Activated B cell treated with CpG ODN at 0.5 μM for 24 hours (primary cell): ENCODE results near the gene WIPF3. TPM values are rescaled to one million over a fixed set of nuclear protein-coding genes. Genes with fewer than 3 reads are reported as not detected.

Experiments used
- ATAC-seq: fragments of 200-7000 bp; cut with Tn5 transposase; one replicate; pipeline ENCODE4 v1.10.0; 2021; ENCODE audit warnings: low read depth, mild to moderate bottlenecking, moderate library complexity
- CTCF ChIA-PET: fragments of 350-600 bp; sonication (Branson Sonifier 250); formaldehyde crosslinking; loops from one replicate; lab custom pipeline; 2021; ENCODE audit warnings: antibody characterized with exemption; lab: Charles Lee
- POLR2A ChIA-PET: fragments of 350-600 bp; sonication (Branson Sonifier 250); formaldehyde crosslinking; loops from one replicate; lab custom pipeline; 2021; ENCODE audit warnings: antibody characterized with exemption; lab: Charles Lee
- DNase-seq: peaks from one replicate; pipeline ENCODE4 v3.0.0; 2022
- H3K27ac Mint-ChIP-seq: one replicate; pipeline ENCODE4 v1.8.0; 2020; ENCODE audit warnings: mixed read lengths
- H3K27me3 Mint-ChIP-seq: one replicate; pipeline ENCODE4 v1.8.0; 2021; ENCODE audit warnings: mixed read lengths
- H3K36me3 Mint-ChIP-seq: one replicate; pipeline ENCODE4 v1.8.0; 2021; ENCODE audit warnings: low read depth, mixed read lengths
- H3K4me1 Mint-ChIP-seq: one replicate; pipeline ENCODE4 v1.8.0; 2021; ENCODE audit warnings: mixed read lengths
- H3K4me3 Mint-ChIP-seq: one replicate; pipeline ENCODE4 v1.8.0; 2020; ENCODE audit warnings: mild to moderate bottlenecking, mixed read lengths
- H3K9me3 Mint-ChIP-seq: one replicate; pipeline ENCODE4 v1.8.0; 2020; ENCODE audit warnings: mixed read lengths
- intact Hi-C: fragments of 100-400 bp; cut with micrococcal nuclease; formaldehyde crosslinking; loops from one replicate; pipeline ENCODE4 v1.15.1; 2024
- total RNA-seq: library from RNA; stranded (reverse); gene quantifications from 2 replicates; pipeline ENCODE4 v1.2.3, GENCODE V29; 2022
- TF ChIP-seq, protein P1 (sequence below): fragments of 200-600 bp; IDR thresholded peaks from one replicate; pipeline ENCODE4 v1.8.0; 2022; ENCODE audit warnings: antibody characterized with exemption, mild to moderate bottlenecking

WIPF3 gene
- total RNA-seq, 1 donor from 2014 or later: not detected

GRCh38 chr7:29877196-29877595, 70.9 kb downstream of the WIPF3 start:
- intact Hi-C loops: loop anchor here (10.0 kb wide), 2 partner anchors 398 to 952 kb away; no protein-coding TSS in a partner anchor
- no peak overlapping the region for H3K4me3 Mint-ChIP-seq
- ChIA-PET POLR2A (no interaction called here), CTCF (interaction anchor here (2.4 to 4.3 kb wide), 4 partner anchors 45 to 688 kb away, joined by 8 to 76 read pairs (median 24); no protein-coding TSS in a partner anchor)
- H3K36me3 Mint-ChIP-seq: no peaks in the 10 kb centered on the region
- peaks cover 3% of the 10 kb centered on the region for H3K4me1 Mint-ChIP-seq
- no peaks in the 10 kb centered on the region for H3K9me3 Mint-ChIP-seq
- H3K27ac Mint-ChIP-seq: no peak overlapping the region
- ATAC-seq (no peak), DNase-seq (no peak)
- TF ChIP-seq, protein P1, sequence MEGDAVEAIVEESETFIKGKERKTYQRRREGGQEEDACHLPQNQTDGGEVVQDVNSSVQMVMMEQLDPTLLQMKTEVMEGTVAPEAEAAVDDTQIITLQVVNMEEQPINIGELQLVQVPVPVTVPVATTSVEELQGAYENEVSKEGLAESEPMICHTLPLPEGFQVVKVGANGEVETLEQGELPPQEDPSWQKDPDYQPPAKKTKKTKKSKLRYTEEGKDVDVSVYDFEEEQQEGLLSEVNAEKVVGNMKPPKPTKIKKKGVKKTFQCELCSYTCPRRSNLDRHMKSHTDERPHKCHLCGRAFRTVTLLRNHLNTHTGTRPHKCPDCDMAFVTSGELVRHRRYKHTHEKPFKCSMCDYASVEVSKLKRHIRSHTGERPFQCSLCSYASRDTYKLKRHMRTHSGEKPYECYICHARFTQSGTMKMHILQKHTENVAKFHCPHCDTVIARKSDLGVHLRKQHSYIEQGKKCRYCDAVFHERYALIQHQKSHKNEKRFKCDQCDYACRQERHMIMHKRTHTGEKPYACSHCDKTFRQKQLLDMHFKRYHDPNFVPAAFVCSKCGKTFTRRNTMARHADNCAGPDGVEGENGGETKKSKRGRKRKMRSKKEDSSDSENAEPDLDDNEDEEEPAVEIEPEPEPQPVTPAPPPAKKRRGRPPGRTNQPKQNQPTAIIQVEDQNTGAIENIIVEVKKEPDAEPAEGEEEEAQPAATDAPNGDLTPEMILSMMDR: no peak
- peaks cover 8% of the 10 kb centered on the region for H3K27me3 Mint-ChIP-seq

DNA sequence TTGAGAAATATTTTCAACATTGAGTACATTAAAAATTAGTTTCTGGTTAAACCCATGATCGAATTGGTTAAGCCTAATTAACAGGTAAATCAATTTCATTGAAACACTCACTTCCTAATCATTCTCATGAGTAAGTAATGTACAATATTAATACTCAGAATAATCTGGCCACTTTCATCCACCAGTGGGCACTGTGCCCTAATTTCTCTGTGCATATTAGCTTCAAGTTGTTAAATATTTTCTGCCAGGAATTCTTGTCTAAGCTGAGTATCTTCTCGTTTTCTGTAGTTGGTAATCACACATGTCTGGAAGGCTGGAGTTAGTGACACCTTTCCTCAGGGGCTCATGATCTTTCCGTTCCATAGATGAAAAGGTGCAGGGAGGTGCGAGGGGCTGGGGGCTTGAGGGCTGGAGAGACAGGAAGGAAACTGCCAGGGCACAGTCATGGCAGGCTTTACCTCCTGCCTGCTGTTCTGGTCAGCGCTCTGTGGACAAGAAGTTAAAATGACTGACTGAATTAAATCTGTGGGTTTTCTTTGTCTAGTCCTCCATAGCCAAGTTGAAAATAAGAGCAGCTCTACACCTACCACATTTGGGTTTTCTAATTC, 71.9 kb downstream of the WIPF3 start:
- Mint-ChIP-seq H3K36me3 (no peaks in the 10 kb centered on the region), H3K27me3 (peaks cover 12% of the 10 kb centered on the region), H3K4me1 (peaks cover 3% of the 10 kb centered on the region), H3K27ac (no peak overlapping the region), H3K4me3 (no peak overlapping the region), H3K9me3 (no peaks in the 10 kb centered on the region)
- intact Hi-C loops: loop anchor here (1.0 to 10.0 kb wide), 6 partner anchors 43 to 953 kb away; no protein-coding TSS in a partner anchor
- ChIA-PET POLR2A (no interaction called here), CTCF (interaction anchor here (0.9 to 4.3 kb wide), 6 partner anchors 44 to 687 kb away, joined by 3 to 76 read pairs (median 16); no protein-coding TSS in a partner anchor)
- TF ChIP-seq, protein P1: peak; percentile 37
- DNase-seq: no peak
- peak; percentile 31 for ATAC-seq

DNA sequence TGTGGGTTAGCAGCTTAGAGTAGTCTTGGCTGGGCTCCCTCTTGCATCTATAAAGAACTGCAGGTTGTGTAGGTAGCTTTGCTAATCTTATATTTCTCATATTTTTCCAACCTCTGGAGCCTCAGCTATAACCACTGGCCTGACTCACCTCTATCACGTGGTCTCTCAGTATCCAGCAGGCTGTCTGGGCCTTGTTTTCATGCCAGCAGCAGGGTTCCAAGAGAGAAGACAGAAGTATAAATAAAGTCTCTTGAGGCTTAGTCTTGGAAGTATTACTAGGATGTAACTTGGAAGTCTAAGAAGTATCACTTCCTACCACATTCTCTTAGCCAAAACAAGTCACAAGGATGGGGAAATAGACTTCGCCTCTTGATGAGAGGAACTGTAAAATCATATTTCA, 73.3 kb downstream of the WIPF3 start:
- no peak overlapping the region for H3K4me3 Mint-ChIP-seq
- TF ChIP-seq, protein P1: no peak
- no peaks in the 10 kb centered on the region for H3K9me3 Mint-ChIP-seq
- intact Hi-C loops: loop anchor here (10.0 kb wide), 2 partner anchors 395 to 955 kb away; no protein-coding TSS in a partner anchor
- no peak overlapping the region for H3K27ac Mint-ChIP-seq
- peaks cover 16% of the 10 kb centered on the region for H3K27me3 Mint-ChIP-seq
- ATAC-seq (no peak), DNase-seq (no peak)
- ChIA-PET POLR2A (no interaction called here), CTCF (interaction anchor here (2.4 to 4.3 kb wide), 3 partner anchors 42 to 194 kb away, joined by 8 to 76 read pairs (median 26); no protein-coding TSS in a partner anchor)
- H3K4me1 Mint-ChIP-seq: peaks cover 5% of the 10 kb centered on the region
- H3K36me3 Mint-ChIP-seq: no peaks in the 10 kb centered on the region

GRCh38 chr7:29881724-29882123, 75.4 kb downstream of the WIPF3 start:
- TF ChIP-seq, protein P1: no peak
- intact Hi-C loops: no loop called here
- Mint-ChIP-seq H3K27ac (no peak overlapping the region), H3K9me3 (no peaks in the 10 kb centered on the region), H3K4me3 (no peak overlapping the region), H3K27me3 (peaks cover 16% of the 10 kb centered on the region), H3K36me3 (no peaks in the 10 kb centered on the region), H3K4me1 (peaks cover 7% of the 10 kb centered on the region)
- POLR2A ChIA-PET: interaction anchor here (0.6 kb wide), 1 partner anchor 8 kb away, joined by 6 read pairs; no protein-coding TSS in a partner anchor
- DNase-seq: no peak
- ATAC-seq: no peak
- CTCF ChIA-PET: interaction anchor here (0.9 kb wide), 1 partner anchor 180 kb away, joined by 4 read pairs; no protein-coding TSS in a partner anchor

DNA sequence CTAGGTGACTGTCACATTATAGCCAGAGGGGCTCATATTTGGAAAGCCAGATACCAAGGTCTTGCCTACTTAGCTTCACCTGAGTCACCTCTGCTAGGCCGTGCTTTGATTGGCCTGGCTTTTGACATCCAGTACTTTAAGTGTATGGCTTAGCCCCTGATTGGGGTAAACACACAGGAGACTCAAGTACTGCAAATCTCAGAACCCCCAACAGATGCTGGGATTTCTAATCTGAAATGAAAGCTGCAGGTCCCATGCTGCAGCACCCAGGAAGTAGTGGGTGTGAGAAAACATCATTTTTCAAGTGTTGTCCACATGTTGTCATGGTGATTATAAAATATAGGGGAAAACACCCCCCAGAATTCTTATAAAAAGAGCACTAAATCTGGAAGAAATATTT, 76.2 kb downstream of the WIPF3 start:
- intact Hi-C loops: no loop called here
- ATAC-seq (no peak), DNase-seq (no peak)
- H3K27ac Mint-ChIP-seq: no peak overlapping the region
- H3K36me3 Mint-ChIP-seq: no peaks in the 10 kb centered on the region
- H3K27me3 Mint-ChIP-seq: peaks cover 16% of the 10 kb centered on the region
- no peak overlapping the region for H3K4me3 Mint-ChIP-seq
- no peaks in the 10 kb centered on the region for H3K9me3 Mint-ChIP-seq
- H3K4me1 Mint-ChIP-seq: peaks cover 7% of the 10 kb centered on the region
- CTCF ChIA-PET: no interaction called here
- TF ChIP-seq, protein P1: no peak
- POLR2A ChIA-PET: no interaction called here
